ENCODE measurements around the gene FAM124A. TPM values are rescaled to one million over a fixed set of nuclear protein-coding genes. Genes with fewer than 3 reads are reported as not detected.

FAM124A gene
- total RNA-seq, 2 donors from 2014 or later = 4.2 to 13.7 TPM

- TF ChIP-seq CTCF (IDR thresholded peaks at IDR 0.05) = no peak
- no peak overlapping the region for H3K4me3 ChIP-seq
- ATAC-seq (ENCODE audit: insufficient number of reproducible peaks, low FRiP score, low read depth) (no peak), DNase-seq (ENCODE audit: low spot score) (no peak)
- H3K27me3 ChIP-seq (replicated peaks; ENCODE audit: insufficient read depth) = no peaks in the 10 kb centered on the region
- H3K4me1 ChIP-seq (ENCODE audit: control insufficient read depth in 1 of 2, low read depth in 2 of 2) = no peaks in the 10 kb centered on the region
- no peaks in the 10 kb centered on the region for H3K36me3 ChIP-seq
- H3K9me3 ChIP-seq = no peaks in the 10 kb centered on the region
- no peak overlapping the region for H3K27ac ChIP-seq
Observed at GRCh38 chr13:51267622-51268021, 45.4 kb downstream of the FAM124A start.

GRCh38 chr13:51269039-51269438 lies 46.8 kb downstream of the FAM124A start:
- Histone ChIP-seq H3K4me1 (ENCODE audit: control insufficient read depth in 1 of 2, low read depth in 2 of 2) (no peaks in the 10 kb centered on the region), H3K4me3 (no peak overlapping the region), H3K36me3 (no peaks in the 10 kb centered on the region), H3K27me3 (replicated peaks; ENCODE audit: insufficient read depth) (no peaks in the 10 kb centered on the region), H3K27ac (no peak overlapping the region), H3K9me3 (no peaks in the 10 kb centered on the region)
- no peak for TF ChIP-seq CTCF (IDR thresholded peaks at IDR 0.05)
- DNase-seq (ENCODE audit: low spot score) (no peak), ATAC-seq (ENCODE audit: insufficient number of reproducible peaks, low FRiP score, low read depth) (no peak)

- no peak for TF ChIP-seq CTCF (IDR thresholded peaks at IDR 0.05)
- Histone ChIP-seq H3K27ac (no peak overlapping the region), H3K9me3 (no peaks in the 10 kb centered on the region), H3K27me3 (replicated peaks; ENCODE audit: insufficient read depth) (no peaks in the 10 kb centered on the region), H3K36me3 (no peaks in the 10 kb centered on the region), H3K4me1 (ENCODE audit: control insufficient read depth in 1 of 2, low read depth in 2 of 2) (no peaks in the 10 kb centered on the region), H3K4me3 (no peak overlapping the region)
- DNase-seq (ENCODE audit: low spot score) (no peak), ATAC-seq (ENCODE audit: insufficient number of reproducible peaks, low FRiP score, low read depth) (no peak)
Observed at GRCh38 chr13:51270623-51271415, 48.6 kb downstream of the FAM124A start.

GRCh38 chr13:51271528-51272085 lies 49.4 kb downstream of the FAM124A start:
- Histone ChIP-seq H3K4me3 (no peak overlapping the region), H3K27ac (no peak overlapping the region), H3K9me3 (no peaks in the 10 kb centered on the region), H3K4me1 (ENCODE audit: control insufficient read depth in 1 of 2, low read depth in 2 of 2) (no peaks in the 10 kb centered on the region), H3K27me3 (replicated peaks; ENCODE audit: insufficient read depth) (no peaks in the 10 kb centered on the region), H3K36me3 (no peaks in the 10 kb centered on the region)
- ATAC-seq (ENCODE audit: insufficient number of reproducible peaks, low FRiP score, low read depth) = no peak
- DNase-seq (ENCODE audit: low spot score) = no peak
- TF ChIP-seq CTCF (IDR thresholded peaks at IDR 0.05) = no peak

- no peaks in the 10 kb centered on the region for H3K36me3 ChIP-seq
- DNase-seq (ENCODE audit: low spot score) (no peak), ATAC-seq (ENCODE audit: insufficient number of reproducible peaks, low FRiP score, low read depth) (no peak)
- no peak overlapping the region for H3K4me3 ChIP-seq
- TF ChIP-seq CTCF (IDR thresholded peaks at IDR 0.05) = no peak
- no peaks in the 10 kb centered on the region for H3K4me1 ChIP-seq (ENCODE audit: control insufficient read depth in 1 of 2, low read depth in 2 of 2)
- H3K27ac ChIP-seq = no peak overlapping the region
- H3K9me3 ChIP-seq = no peaks in the 10 kb centered on the region
- no peaks in the 10 kb centered on the region for H3K27me3 ChIP-seq (replicated peaks; ENCODE audit: insufficient read depth)
Observed at GRCh38 chr13:51275101-51275500, 52.9 kb downstream of the FAM124A start.
